SH-SY5Y (cell line): ENCODE measurements around the gene NTSR1.

Source experiments
- GATA2 ChIP-seq: IDR thresholded peaks from 2 replicates; pipeline ENCODE4 v1.6.1; 2011; ENCODE audit warnings: mild to moderate bottlenecking, low read depth, low read length
- GATA3 ChIP-seq: IDR thresholded peaks from 2 replicates; pipeline ENCODE4 v1.6.1; 2011; ENCODE audit warnings: low read depth, mild to moderate bottlenecking, low read length, moderate library complexity

Gene NTSR1

DNA sequence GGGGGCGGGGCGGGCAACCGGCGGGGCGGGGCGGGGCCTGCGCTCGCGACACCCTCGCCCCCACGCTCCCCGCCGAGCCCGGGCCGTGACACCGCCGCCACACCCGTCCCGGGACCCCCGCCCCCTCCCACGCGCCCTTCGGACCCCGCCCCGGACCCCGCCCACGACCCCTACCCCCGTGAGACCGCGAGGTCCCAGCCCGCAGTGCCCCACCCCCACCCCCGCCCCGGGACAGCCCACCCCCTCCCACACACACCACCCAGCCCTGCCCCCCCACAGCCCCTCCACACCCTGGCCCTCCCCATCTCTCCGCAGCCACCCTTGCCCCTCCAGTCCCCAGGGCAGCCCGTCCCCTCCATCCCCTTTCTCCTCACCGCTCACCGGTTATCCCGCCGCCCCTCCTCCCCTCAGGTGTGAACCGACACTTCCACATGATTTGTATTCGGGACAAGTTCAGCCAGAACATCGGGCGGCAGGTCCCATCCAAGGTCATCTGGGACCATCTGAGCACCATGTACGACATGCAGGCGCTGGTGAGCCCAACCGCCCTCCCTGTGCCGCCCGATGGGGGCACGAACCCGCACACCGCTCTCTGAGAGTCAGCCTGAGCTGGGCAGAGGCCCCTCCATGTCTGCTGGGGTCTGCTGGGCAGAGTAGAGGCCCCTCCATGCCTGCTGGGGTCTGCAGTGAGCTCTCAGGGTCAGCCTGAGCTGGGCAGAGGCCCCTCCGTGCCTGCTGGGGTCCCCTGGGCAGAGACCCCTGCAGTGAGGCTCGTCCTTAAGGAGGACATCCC lies 88.3 kb downstream of the NTSR1 start:
- TF ChIP-seq GATA3 (no peak), GATA2 (no peak)

DNA sequence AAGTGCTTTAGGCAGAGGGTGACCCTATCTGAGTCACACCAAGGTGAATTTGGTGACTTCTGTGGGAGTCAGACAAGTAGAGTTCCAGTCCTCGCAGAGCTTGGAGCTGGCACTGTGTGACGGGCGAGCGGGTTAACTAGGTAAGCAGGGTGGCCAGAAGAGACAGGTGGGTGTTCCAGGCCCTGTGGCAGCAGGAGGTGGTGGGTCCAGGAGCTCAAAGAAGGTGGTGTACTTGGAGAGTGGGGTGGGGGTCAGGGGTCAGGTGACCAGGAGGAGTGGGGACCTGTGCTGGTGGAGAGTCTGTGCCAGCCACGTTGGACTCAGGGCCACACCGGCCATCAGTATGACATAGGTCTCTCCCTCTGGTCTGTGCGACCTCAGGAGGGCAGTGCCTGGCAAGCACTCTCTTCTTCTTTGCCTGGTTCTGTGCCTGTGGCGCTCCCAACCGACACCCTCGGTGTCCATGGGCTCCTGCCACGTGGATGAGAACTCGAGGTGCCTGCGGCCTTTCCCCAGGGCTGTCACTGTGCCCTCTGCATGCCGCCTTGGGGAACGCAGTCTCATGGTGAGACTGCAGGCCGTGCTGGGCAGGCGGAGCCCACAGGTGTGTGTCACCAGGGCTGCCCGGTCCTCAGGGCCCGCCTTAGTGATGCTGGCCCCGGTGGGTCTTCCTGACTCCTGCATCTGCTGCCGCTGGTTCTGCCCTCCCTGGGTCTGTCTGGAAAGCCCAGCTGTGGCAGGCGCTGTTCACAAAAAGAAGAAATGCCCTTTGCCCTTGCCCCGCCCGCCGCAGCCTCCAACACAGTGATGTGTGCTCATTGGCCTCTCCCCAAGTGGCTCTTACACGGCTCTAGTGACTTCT lies 89.3 kb downstream of the NTSR1 start:
- TF ChIP-seq GATA2 (no peak), GATA3 (no peak)

DNA sequence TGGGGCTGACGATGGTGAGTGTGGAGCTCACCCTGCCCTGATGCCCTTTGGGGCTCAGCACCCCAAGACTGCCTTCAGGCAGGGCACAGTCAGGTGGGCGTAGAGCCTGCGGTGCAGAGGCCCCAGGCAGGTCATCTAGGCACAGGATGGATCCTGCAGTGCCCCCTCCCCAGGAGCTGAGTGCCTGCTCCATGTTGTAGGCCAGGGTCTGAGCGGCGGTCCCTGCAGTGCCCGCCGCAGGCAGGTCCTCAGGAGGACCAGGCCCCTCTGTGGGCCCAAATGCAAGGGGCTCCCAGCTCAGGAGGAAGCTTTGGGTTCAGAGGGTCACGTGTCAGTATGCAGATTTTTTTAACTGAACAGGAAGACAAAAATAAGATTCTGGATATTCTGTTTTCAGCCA lies 90.4 kb downstream of the NTSR1 start:
- TF ChIP-seq GATA3: no peak
- TF ChIP-seq GATA2: no peak

DNA sequence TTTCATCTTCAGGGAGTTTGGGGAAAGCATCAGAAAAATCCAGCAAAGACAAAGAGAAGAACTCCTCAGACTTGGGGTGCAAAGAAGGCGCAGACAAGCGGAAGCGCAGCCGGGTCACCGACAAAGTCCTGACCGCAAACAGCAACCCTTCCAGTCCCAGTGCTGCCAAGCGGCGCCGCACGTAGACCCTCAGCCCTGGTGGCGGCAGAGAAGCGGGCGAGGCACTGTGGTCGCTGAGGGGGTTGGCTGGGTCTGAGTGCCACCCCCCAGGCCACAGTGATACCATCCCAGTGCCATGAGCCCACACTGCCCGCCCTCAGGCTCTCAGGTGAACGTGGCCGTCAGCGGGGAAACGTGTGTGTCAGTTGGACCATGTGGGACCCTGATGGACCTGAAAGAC lies 90.8 kb downstream of the NTSR1 start:
- TF ChIP-seq GATA3 (no peak), GATA2 (no peak)

DNA sequence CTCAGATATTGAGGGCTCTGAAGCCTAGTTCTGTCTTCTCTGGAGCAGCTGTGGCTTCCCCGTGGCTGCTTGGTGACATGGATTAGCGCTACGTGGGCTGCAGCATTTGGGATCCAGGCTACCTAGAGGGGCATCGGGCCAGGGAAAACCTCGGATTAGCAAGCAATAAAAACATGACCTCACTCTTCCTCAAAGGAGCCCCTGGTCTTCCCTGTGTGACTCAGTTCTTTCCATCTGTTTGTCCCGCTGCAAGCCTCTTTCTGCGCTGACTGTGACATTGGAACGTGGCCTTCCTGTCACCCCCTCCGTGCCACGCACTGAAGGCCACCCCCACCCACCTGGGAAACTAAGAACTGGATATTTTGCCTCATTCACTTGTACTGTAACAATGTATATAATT lies 91.2 kb downstream of the NTSR1 start:
- TF ChIP-seq GATA2: no peak
- TF ChIP-seq GATA3: no peak

DNA sequence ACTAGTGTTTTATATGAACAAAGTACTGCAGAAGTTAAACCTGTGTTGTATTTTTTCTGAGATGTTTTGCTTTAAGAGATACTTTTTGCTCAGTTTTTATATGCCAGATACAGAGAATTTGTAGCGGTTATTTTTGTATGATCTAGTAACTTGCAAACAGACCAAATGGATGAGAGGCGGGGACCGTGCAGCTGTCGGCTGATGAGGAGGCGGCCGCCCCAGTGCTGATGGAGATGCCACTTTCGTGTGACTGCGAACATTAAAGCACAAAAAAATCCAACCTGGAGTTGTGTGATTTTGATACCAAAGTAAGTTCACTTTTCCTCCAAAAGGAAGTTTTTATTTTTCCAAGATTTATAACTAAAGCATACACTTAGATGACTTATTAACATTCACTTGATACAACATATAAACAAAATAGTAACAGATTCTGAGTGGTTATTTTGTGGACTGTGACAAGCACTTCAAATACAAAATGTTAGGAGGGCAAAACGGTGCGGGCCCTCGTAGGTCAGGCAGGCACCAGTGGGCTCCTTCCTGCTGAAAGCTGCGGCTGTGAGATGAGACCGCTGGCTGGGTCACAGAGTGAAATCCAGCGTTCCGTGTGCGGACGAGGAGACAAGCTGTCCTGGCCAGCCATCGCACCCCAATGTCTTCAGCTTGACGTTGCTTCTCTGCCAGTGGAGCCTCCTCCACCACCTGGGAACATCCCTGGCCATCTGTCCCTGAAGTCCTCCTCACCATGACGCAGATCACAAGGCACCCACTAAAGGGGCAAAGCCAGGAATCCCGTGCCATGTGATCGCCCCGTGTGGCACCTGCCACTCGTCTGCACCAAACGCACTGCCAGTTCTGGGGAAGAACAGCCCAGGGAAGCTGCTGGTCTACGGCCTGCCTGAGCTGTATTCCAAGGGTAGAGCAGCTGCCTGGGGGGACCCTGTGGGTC lies 92.0 kb downstream of the NTSR1 start:
- TF ChIP-seq GATA2: no peak
- TF ChIP-seq GATA3: no peak

DNA sequence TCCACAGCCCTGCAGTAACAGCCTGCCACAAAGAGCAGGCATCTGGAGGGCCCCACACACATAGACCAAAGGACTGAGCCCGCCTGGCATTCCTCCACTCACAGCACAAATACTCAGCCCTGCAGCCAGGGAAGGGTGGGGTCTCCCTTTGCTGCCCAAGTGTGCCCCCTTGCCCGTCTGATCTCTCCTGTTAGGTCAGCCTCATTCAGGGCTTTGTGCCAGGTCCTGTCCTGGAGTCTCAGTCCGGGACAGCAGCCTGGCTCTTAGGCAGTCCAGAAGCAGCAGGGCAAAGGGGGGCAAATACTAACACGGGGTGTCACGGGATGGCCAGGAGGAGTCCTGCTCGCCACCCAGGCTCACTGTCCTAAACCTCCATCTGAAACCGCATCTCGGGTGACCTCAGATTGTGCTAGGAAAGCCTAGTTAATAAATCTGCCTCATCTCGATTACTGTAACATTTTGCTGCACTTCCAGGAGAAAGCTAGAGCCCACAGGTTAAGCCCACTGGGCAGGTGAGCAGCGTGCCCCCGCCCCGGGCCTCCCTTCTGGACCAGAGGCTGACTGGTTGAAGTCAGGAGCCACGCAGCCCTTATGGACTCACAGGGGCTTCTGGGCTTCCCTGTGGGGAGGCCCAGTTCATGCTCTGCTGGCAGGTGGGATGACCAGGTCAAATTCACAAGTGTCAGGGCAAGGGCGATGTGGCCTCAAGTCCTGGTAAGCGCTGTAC lies 92.8 kb downstream of the NTSR1 start:
- no peak for TF ChIP-seq GATA3
- TF ChIP-seq GATA2: no peak

DNA sequence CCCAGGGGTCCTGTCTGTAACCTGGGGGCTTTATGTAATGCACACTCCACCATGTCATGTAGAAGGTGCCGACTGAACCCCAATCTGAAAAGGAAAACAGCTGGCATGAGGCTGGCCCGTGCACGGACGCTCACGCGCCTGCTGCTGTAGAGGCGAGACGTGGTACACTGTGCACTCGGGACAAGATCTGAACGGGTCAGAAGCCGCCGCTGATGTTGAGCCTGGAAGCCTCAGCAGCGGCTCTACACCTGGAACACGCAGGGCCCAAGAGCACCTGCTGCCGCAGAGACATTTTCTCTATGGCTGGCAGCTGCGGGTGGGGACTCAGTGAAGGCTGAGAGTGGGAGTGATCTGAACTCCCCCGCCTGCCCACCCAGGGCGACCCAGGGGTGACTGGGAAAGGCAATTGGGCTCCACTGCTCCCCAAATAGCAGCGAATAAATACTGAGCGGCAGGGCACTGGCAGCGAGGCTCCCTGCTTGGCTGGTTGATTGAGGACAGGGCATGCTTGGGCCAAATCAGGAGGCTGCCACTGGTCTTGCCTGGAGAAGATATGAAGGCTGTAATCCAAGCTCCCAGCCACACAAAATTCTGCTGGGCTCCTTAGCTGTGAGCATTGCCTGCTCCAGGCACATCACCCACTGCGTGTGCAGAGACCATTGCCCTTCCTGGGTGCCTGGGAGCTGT lies 93.5 kb downstream of the NTSR1 start:
- TF ChIP-seq GATA2: no peak
- no peak for TF ChIP-seq GATA3

GRCh38 chr20:62804021-62804626 lies 95.5 kb downstream of the NTSR1 start:
- TF ChIP-seq GATA3: no peak
- no peak for TF ChIP-seq GATA2

DNA sequence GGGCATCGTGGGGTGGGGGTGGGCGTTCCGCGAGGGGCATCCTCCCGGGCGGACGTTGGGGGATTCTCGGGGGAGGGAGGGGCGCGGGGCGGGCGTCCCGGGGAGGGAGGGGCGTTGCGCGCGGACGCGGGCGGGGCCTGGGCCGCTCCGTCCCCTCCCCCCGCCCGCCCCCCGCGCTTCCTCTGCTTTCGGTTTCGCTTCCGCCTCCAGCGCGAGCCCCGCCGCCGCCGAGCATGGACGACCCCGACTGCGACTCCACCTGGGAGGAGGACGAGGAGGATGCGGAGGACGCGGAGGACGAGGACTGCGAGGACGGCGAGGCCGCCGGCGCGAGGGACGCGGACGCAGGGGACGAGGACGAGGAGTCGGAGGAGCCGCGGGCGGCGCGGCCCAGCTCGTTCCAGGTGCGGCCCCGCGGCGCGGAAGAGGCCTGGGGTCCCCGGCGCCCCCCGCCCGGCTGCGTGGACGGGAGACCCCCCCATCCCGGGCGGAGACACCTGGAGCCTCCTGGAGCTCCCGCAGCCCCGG lies 96.1 kb downstream of the NTSR1 start, which contains the start of gene OGFR:
Gene OGFR (plus strand): TSS at position 209 of the 528 bp plus-strand sequence. CDS start 25 bp downstream, at position 234.
- TF ChIP-seq GATA3: no peak
- TF ChIP-seq GATA2: no peak

DNA sequence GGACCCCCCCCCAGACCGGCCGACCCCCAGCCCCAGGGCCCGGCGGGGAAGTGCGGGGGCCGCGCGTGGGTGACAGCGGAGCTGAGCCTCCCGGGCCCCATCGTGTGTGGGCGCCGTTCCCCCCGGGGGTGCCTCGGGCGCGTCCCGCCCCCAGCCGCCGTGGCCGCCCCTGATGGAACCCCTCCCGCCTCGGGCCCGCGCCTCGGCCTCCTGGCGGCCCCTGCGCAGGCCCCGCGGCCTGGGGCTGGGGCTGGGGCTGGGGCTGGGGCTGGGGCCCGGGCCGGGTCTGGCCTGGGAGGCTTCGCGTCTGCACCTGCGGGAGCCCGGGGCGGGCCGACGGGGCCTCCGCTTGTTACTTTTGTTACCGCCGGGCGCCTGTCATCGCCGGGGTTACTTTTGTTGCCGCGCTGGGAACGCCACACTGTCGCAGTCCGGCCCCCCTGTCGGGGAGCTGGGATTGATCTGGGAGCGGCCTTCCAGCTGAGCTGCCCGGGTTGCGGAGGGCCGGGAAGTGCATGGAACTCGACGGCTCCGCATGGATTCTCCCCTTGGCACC lies 96.6 kb downstream of the NTSR1 start:
- TF ChIP-seq GATA3 (no peak), GATA2 (no peak)

DNA sequence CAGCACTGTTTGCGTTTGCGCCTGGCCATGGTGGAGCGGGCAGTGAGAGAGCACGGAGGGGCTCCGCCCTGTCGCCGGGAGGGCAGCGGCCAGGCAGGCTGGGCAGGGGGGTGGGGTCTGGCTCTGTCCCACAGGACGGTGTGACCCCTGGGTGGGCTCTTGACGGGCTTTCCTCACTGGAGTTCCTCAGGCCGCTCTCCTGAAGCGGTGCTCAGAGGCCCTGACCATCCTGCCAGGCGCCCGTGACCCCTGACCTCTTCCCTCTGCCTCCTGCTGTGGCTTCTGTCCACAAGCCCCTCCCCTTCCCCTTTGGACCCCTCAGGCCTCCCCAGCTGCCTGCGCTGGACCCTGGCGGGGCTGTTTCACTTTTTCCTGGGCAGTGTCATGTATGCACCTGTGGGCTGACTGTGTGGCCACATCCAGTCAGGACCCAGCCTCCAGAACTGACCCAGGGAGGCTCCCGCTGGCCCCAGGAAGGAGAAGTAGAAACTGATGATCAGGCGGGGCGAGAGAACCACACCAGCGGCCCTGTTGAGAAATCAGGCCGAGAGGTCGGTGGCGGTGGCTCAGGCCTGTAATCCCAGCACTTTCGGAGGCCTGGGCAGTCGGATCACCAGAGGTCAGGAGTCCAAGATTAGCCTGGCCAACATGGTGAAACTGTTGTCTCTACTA lies 97.2 kb downstream of the NTSR1 start:
- TF ChIP-seq GATA2: no peak
